HG02852 (cell line): ENCODE data around the gene EXOC3L4.
"Not testable (repeated sequence)": the region's sequence is repeated elsewhere in the genome, so short reads cannot be mapped to it uniquely, and the experiment has no call there.

Experiments used
- ATAC-seq: cut with Tn5 transposase; IDR thresholded peaks from one replicate; pipeline ENCODE4 v1.9.1; 2021; ENCODE audit warnings: mild to moderate bottlenecking, moderate library complexity; ENCODE audit not compliant: unreplicated experiment

EXOC3L4 gene

DNA sequence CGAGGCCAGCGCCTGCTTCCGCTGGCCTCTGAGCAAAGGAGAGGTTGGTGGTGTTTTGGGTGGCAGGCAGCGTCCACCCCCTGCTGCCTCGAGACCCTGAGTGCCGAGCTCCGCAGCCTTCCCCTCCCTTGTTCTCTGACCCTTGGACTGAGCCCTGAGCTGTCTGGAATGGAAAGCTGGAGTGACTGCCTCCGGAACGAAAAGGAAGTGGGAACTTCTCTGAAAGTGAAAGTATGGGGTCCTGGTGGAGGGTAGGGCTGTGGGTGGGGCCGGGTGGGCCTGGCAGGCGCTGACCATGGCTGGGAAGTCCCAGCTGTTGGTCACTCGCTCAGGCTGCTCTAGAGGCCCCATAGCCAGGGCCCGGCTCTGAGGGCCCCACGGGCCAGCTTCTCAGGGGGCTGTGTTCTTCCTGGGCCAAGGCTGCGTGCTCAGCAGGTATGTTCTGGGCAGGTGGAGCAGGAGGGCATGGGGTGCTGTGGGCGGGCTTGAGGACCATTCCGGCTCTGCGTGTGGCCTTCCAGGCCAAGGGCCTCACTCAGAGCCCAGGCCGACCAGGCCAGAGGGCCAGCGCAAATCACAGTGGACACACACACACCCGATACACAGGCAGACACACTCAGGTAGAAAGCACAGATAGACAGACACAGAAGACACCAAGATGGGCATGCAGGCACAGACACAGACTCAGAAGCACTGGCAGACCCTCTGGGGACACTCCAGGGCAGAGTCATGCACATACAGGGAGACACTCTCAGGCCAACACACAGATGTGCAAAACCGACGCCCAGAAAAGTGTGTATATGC is at the start of gene EXOC3L4:
EXOC3L4 (plus strand) TSS at position 320 of the 804 bp plus-strand sequence. CDS start 5,495 bp downstream, outside the sequence.
- no peak for ATAC-seq

DNA sequence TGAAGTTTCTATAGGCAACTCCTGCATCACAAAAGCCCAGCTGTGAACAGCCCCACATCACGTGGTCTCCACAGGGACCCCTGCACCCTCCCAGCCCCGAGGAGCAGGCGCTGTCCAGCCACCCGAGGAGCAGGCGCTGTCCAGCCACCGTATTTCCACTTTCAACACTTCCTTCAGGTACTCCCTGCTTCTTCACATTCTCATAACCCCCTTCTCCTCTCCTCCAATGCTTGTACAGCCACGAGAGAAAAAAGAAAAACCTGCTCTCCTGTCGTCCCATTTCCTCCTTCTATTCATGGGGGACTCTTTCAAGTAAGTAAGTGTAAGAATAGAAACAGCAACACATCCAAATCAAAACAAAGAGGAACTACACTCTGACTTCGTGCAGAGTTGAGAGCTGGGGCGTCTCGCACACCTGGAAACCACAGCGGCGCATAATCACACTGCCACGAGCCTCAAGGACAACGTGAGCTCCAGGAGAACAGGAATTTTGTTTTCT is 49.1 kb upstream of the EXOC3L4 start:
- ATAC-seq: peak; percentile 57

DNA sequence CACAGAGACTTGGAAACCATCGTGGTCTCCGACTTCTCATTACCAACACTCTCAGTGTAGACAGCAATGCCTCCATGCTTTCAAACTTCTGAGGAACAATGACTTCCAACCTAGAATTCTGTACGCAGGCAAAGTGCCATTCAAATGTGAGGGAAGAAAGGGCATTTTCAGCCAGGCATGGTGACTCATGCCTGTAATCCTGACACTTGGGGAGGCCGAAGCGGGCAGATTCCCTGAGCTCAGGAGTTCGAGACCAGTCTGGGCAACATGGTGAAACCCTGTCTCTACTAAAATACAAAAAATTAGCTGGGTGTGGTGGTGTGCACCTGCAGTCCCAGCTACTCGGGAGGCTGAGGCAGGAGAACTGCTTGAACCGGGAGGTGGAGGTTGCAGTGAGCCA is 47.1 kb upstream of the EXOC3L4 start:
- ATAC-seq: not testable (repeated sequence)

DNA sequence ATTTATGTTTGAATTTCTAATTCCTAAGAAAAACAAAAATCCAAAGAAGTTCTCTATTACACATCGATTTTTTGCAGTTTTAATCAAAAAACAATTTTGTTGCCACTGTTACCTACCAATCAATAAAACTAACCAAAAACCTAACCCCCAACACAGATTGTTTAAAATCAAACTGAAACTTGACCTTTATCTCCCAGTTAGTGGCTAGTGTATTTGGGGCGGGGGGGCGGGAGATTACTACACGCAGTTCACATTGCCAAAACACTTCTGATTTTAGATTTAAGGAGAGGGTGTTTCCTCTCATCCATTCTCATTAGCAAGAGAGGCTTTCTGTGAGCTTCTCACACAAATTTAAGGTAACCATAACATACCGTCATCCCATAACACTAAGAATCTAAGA is 43.6 kb upstream of the EXOC3L4 start:
- ATAC-seq: no peak

DNA sequence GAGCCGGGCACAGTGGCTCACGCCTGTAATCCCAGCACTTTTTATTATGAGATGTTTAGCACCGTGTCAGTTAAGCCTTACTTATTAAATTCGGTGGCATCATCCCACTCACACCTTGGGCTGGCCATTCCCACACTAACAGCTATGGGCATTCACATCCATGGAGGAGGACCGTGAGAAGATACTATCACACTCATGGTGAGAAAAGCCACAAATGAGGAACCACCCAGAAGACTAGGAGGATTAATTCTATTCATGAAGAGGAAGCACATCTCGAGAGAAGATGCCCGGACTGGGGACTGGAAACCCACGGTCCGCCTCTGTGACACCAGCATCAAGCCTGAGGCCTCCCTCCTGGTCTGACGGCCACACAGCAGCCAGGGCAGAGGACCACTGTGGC is 42.1 kb upstream of the EXOC3L4 start:
- no peak for ATAC-seq

DNA sequence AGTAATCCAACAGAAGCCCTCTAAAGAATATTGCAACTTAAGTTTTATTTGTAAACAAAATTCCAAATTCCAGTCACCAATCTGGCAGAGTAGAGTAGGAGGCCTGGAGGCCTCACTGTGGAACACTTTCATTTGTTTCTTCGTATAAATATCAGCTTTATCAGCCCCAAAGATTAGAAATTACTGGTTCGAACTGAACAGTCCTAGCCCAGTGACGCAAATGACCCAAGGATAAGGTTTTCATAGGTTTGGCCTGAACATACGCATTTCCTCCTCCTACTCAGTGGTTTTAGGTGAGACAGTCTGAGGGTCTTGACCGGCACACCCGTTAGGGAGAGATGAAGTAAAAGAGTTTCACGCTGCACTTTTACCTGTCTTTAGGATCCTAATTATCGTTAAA is 38.8 kb upstream of the EXOC3L4 start:
- no peak for ATAC-seq

DNA sequence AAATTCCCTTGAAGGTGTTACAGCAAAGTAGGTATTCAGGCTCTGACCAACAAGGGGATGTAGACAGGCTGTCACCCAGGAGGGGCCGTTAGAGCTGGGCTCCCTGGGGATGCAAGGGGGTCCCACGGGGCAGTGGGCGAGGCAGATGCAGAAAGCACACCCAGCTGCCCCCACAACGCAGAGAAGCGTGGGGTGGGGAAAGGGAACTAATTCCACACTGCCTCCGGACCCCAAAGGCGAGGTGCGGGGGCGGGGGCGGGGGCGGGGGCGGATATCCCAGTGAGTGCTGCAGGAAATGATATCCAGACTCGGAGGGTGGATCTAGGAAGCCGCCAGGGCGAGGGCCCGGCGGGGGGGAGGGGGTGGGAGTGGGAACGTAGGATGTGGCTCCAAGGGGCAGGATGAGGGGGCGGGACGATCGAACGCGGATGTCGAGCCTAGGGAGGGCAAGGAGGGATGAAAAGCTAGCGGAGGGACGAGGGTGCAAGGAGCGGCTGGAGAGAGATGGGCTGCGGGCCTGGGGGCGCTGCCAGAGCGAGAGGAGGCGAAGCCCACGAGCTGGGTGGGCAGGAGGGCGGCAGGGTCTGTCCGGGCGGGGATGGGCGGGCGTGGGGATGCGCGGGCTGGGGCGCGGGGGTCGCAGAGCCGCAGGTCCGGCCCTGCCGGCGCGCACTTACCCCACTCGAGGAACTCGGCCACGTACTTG is 38.0 kb upstream of the EXOC3L4 start:
- no peak for ATAC-seq

DNA sequence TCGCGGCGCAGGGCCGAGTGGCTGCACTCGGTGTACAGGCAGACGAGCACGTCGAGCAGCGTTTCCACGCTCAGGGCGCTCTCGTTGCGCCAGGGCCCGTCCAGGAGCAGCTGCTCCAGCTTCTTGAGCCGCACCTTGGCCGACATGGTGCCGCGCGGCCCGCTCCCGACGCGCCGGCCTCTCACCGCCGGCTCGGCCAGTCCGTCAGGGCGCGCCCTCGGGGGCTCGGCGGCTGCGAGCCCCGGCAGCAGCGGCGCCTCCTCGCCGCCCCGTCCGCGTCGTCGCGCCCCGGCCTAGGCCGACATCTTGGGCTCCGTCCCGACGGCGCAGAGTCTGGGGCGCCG is 37.5 kb upstream of the EXOC3L4 start:
- ATAC-seq: no peak

DNA sequence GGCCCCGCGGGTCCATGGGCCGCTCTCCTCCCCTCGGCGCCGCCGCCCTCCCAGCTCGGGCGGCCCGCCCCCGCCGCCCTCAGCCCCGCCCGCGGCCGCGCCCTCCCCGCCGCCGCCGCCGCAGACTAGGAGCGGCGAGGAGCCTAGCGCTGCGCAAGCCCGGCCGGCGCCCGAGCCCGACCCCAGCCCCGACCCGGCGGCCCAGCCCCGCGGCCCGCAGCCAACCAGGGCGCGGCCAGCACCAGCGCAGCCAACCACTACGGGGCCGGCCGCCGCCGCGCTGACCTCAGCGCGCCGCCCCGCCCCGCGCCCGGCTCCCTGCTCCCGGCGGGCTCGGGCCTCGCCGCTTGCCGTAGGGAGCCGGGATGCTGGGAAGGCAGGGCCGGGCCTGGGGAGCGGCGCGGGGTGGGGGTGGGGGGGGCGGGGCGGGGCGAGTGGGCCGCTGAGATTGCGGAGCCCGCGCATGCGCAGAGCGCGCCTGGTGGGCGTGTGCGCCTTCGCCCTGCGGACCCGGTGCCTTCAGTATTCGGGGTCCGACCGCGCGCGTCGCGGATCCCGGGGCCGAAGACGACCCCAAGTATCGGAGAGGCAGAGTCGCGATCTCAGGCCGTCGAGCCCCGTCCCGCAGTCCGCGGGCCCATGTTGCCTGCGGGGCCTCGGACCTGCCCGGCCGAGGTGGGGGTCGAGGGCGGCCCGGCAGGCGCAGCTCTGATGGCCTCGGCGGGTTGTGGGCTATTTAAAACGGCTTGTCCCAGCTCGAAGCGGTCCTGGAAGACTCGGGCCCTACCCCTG is 37.0 kb upstream of the EXOC3L4 start, which contains the start of gene CDC42BPB:
CDC42BPB (minus strand) TSS at position 178 of the 792 bp plus-strand sequence. CDS start 376 bp downstream, outside the sequence.
- ATAC-seq: peak; percentile 79

DNA sequence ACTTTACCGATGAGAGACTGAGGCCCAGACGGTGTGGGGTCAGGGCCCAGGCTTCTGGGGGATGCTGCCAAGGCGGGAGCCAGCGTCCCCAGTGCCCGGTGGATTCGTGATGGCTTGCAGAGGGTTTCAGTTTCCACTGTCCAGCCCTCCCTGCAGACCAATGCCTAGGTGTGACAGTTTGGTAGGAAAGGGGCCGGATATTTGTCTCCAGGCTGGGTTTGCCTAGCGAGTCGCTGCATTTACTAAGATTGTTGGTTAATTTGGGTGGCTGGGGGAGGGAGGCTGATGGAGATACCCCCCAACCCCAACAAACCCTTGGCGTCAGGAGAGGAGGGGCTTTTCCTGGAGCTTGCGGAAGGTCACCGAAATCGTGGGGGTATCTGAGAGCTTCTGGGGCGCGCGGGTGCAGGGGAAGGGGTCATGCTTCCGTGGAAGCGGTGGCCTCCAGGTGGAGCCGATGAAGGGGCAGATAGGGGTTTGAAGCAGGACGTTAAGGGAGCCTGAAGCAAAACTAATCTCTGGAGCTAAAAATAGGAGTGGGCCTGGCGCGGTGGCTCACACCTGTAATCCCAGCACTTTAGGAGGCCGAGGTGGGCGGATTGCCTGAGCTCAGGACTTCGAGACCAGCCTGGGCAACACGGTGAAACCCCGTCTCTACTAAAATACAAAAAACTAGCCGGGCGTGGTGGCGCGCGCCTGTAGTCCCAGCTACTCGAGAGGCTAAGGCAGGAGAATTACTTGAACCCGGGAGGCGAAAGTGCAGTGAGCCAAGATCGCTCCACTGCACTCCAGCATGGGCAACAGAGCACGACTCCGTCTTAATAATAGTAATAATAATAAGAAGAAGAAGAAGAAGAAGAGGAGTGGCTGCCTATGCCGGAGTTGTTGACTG is 36.1 kb upstream of the EXOC3L4 start:
- no peak for ATAC-seq

DNA sequence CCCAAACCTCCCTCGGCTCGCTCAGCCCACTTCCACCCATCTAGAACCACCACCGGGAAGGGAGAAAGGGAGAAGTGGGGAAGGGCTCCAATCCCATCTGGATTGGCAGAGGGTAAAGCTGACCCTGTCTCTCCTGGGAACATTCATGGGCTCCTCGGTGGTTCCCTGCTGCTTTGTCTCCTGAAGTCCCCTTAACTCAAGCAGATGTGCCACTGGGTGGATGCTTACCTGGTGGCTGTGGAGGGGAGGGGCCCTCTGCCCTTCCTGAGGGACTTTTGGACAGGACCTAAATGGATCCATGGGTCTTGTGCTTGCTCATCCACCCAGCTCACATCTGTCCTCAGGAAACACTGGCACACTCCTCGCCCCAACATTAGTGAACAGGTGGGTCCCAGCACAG is 35.0 kb upstream of the EXOC3L4 start:
- no peak for ATAC-seq

DNA sequence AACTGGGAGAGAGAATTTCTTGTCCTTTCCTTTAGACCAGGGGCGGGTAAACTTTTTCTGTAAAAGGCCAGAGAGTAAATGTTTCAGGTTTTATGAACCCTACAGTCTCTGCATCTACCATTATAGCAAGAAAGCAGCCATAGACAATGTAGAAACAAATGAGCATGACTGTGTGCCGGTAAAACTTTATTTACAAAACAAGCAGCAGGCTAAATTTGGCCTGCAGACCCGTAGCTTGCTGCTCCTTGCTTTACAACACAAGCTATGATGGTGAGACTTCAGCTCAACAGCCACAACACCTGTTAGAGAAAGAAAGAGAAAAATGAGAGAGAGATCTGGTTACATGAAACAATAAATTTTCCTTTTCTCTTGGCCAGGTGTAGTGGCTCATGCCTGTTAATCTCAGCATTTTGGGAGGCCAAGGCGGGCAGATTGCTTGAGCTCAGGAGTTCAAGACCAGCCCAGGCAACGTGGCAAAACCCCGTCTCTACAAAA is 33.0 kb upstream of the EXOC3L4 start:
- no peak for ATAC-seq

DNA sequence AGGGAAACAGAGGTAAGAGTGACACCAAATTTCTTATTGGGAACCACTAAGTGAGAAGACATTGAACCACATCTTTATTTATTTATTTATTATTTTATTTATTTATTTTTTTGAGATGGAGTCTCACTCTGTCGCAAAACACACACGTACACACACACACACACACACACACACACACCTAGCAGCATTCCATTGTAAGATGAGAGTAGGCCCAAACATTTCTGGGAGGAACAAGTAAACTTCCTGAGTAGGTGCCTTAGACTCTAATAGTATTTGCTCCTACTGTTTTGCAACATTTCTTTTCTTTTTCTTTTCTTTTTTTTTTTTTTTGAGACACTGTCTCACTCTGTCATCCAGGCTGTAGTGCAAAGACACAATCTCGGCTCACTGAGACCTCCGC is 30.1 kb upstream of the EXOC3L4 start:
- ATAC-seq: no peak

DNA sequence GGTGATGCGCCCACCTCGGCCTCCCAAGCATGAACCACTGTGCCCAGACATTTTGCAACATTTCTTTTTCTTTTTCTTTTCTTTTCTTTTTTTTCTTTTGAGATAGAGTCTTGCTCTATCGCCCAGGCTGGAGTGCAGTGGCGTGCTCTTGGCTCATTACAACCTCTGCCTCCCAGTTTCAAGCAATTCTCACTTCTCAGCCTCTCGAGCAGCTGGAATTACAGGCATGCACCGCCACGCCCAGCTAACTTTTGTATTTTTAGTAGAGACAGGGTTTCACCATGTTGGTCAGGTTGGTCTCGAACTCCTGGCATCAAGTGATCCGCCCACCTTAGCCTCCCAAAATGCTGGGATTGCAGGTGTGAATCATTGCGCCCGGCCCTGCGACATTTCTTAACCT is 29.5 kb upstream of the EXOC3L4 start:
- ATAC-seq: no peak

DNA sequence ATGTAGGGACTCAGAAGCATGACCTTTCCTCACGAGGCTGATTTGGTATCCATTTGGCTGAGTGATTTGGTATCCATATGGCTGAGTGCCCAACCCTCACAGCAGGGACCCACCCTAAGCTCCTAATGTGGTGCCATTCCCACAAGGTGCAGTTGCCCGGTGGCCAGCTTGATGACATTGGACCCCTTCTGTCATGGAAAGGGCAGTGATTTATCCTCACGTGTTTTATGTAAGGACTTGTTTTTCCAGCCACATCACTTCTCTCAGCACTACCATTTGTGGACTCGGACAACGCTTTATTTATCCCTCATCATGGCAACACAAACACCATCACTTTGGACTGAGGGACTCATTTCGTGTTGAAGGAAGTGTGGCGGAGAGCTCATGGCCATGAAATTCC is 28.7 kb upstream of the EXOC3L4 start:
- no peak for ATAC-seq

DNA sequence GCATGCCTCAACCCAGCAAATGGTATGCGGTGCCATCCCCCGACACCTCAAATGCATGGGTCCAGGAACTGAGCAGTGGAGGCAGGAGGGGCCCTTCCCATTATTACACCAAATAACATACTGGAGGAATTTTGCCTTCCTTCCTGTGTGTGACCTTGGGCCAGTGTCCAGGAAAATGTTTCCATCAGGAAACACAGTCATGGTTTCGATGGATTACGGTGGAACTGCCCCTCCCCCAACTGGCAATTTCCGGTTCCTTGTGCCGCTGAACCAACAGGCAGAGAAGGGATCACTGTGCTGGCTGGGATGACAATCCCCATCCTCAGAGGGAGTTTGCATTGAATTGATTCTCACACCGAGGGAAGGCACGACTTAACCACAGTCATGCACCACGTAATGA is 28.1 kb upstream of the EXOC3L4 start:
- no peak for ATAC-seq

DNA sequence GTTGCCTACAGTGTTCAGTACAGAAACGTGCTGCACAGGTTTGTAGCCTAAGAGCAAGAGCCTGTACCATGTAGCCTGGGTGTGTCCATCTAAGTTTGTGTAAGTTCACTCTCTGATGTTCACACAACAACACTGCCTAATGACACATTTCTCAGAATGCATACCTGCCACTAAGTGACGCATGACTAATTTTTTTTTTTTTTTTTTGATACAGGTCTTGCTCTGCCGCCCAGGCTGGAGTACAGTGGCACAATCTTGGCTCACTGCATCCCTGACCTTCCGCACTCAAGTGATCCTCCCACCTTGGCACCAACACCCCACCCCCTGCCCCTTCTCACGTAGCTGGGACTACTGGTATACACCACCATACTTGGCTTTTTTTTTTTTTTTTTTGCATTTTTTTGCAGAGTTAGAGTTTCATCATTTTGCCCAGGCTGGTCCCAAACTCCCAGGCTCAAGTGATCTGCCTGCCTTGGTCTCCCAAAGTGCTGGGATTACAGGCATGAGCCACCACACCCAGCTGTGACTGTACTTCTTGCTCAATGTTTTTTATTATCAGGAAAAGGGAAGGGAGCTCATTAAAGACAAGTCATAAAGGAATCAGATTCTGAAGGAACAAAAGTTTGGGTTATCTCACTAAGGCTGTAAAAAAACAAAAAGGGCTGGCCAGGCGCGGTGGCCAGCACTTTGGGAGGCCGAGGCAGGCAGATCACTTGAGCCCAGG is 27.1 kb upstream of the EXOC3L4 start:
- no peak for ATAC-seq

DNA sequence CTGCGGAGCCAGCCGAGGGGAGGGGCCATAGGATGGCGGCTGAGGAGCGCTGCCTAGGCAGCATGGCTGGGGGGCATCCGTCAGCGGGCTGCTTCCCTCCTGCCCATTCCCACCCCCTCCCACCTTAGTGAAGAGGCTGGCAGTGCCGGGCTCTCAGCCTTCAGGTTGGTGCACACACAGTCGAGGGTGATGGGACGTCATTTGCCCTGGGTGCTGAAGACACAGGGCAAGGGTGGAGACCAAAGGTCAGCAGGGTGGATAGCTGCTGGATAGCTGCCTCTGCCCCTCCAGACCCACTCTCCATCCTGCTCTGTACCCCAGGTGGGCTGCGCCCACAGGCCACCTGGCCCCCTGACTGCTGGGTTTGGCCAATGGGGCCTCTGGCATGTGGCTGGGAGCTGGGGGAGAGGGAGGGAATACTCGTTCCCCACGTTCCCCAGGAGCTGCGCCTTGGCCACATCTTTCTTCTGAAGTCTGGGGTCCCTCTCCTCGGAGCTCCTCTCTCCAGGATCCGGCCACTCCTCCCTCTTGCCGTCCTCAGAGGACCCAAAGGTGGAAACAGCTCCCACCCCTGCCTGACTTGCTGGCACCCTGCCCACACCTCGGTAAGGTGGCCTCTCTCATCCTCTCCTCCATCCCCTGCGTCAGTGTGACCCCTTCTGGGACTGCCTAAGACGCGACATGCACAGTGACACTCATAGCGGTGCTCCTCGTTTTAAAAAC is 26.0 kb upstream of the EXOC3L4 start:
- no peak for ATAC-seq
